ENCODE measurements around the gene USP53.

- TF ChIP-seq EZH2 (IDR thresholded peaks at IDR 0.05; ENCODE audit: low read depth, unreplicated experiment) (no peak), EZH2phosphoT487 (IDR thresholded peaks at IDR 0.05; ENCODE audit: unreplicated experiment) (no peak)
These were observed 117.5 kb downstream of the USP53 start for GRCh38 chr4:119329835-119330620.

Measured in GM23338 (cell line).